OCI-LY1 (cell line): Measurements from ENCODE around the gene RHEB.

Experiments used
- H2AFZ ChIP-seq: fragments of 200-600 bp; sonication (generic), shearing (Covaris generic); 2 replicates; pipeline ENCODE4 v1.6.0; 2014; ENCODE audit warnings: antibody characterized with exemption, mild to moderate bottlenecking, low read length
- H3F3A ChIP-seq: fragments of 200-600 bp; sonication (generic), shearing (Covaris generic); 2 replicates; pipeline ENCODE4 v1.6.0; 2014; ENCODE audit warnings: mild to moderate bottlenecking, antibody characterized with exemption, low read length, moderate library complexity; ENCODE audit not compliant: insufficient read depth
- H3K27ac ChIP-seq: fragments of 200-600 bp; sonication (generic); 2 replicates; pipeline ENCODE4 v1.5.1; 2014; ENCODE audit warnings: low read length, mixed run types, mild to moderate bottlenecking, low read depth; ENCODE audit not compliant: poor library complexity, severe bottlenecking
- H3K27me3 ChIP-seq: fragments of 200-600 bp; sonication (generic); 2 replicates; pipeline ENCODE4 v1.6.0; 2014; ENCODE audit warnings: antibody characterized with exemption, mild to moderate bottlenecking, low read length, moderate library complexity; ENCODE audit not compliant: insufficient read depth
- H3K36me3 ChIP-seq: fragments of 200-600 bp; sonication (generic); 2 replicates; pipeline ENCODE4 v1.6.1; 2014; ENCODE audit warnings: mild to moderate bottlenecking, antibody characterized with exemption, low read length, moderate library complexity, mixed read lengths; ENCODE audit not compliant: insufficient read depth
- H3K4me1 ChIP-seq: fragments of 200-600 bp; sonication (generic); 2 replicates; pipeline ENCODE4 v1.5.1; 2014; ENCODE audit warnings: mild to moderate bottlenecking, low read length, moderate library complexity; ENCODE audit not compliant: insufficient read depth, severe bottlenecking
- H3K4me2 ChIP-seq: fragments of 200-600 bp; sonication (generic), shearing (Covaris generic); 2 replicates; pipeline ENCODE4 v1.6.1; 2014; ENCODE audit warnings: low read length
- H3K4me3 ChIP-seq: fragments of 200-600 bp; sonication (generic); 2 replicates; pipeline ENCODE4 v1.5.1; 2014; ENCODE audit warnings: low read length, low read depth, mild to moderate bottlenecking, mixed read lengths; ENCODE audit not compliant: poor library complexity, severe bottlenecking
- H3K79me2 ChIP-seq: fragments of 200-600 bp; shearing (Covaris generic); 2 replicates; pipeline ENCODE4 v1.6.1; 2016; ENCODE audit warnings: mixed run types, low read length, mixed read lengths; ENCODE audit not compliant: insufficient read depth
- H3K9ac ChIP-seq: fragments of 200-600 bp; sonication (generic), shearing (Covaris generic); 2 replicates; pipeline ENCODE4 v1.6.1; 2014; ENCODE audit warnings: mild to moderate bottlenecking, low read length, mixed read lengths
- H3K9me2 ChIP-seq: fragments of 200-600 bp; sonication (generic), shearing (Covaris generic); 2 replicates; pipeline ENCODE4 v1.6.1; 2014; ENCODE audit warnings: low read depth, mild to moderate bottlenecking, low read length, mixed read lengths
- H3K9me3 ChIP-seq: fragments of 200-600 bp; shearing (Covaris generic); 2 replicates; pipeline ENCODE4 v1.6.1; 2014; ENCODE audit warnings: low read length, mixed read lengths
- H4K20me1 ChIP-seq: fragments of 200-600 bp; sonication (generic), shearing (Covaris generic); 2 replicates; pipeline ENCODE4 v1.6.0; 2016; ENCODE audit warnings: mild to moderate bottlenecking, low read length; ENCODE audit not compliant: insufficient read depth
- CTCF ChIP-seq: fragments of 200-600 bp; sonication (generic), shearing (Covaris generic); IDR thresholded peaks from 2 replicates; pipeline ENCODE4 v1.5.1; 2017; ENCODE audit warnings: mild to moderate bottlenecking, antibody characterized with exemption, low read length, moderate library complexity, mixed read lengths
- EZH2 ChIP-seq: fragments of 200-600 bp; sonication (generic), shearing (Covaris generic); IDR thresholded peaks from 2 replicates; pipeline ENCODE4 v1.8.0; 2017; ENCODE audit warnings: borderline replicate concordance, mixed run types, mild to moderate bottlenecking, antibody characterized with exemption, low read length, moderate library complexity, mixed read lengths

RHEB gene

GRCh38 chr7:151518105-151518946 lies 1.4 kb downstream of the RHEB start:
- Histone ChIP-seq H3K36me3 (peaks cover 43% of the 10 kb centered on the region), H3K27ac (peak overlapping the region; percentile 57), H3K79me2 (peaks cover 56% of the 10 kb centered on the region), H3K4me3 (peak overlapping the region; percentile 90), H3F3A (no peaks in the 10 kb centered on the region), H3K9ac (peak overlapping the region; percentile 95), H4K20me1 (no peaks in the 10 kb centered on the region; the same call in 1 of the 2 replicates), H3K9me2 (no peaks in the 10 kb centered on the region), H2AFZ (no peak overlapping the region), H3K4me2 (peak overlapping the region; percentile 99), H3K4me1 (peaks cover 19% of the 10 kb centered on the region), H3K9me3 (peaks cover 33% of the 10 kb centered on the region), H3K27me3 (no peaks in the 10 kb centered on the region; the same call in 1 of the 2 replicates)
- no peak for TF ChIP-seq EZH2
- no peak for TF ChIP-seq CTCF

GRCh38 chr7:151517601-151518104 lies 2.0 kb downstream of the RHEB start:
- peak overlapping the region; percentile 95 for H3K9ac ChIP-seq
- H3K4me1 ChIP-seq: peaks cover 19% of the 10 kb centered on the region
- H3K27me3 ChIP-seq: no peaks in the 10 kb centered on the region; the same call in 1 of the 2 replicates
- peak overlapping the region; percentile 57 for H3K27ac ChIP-seq
- peak overlapping the region; percentile 99 for H3K4me2 ChIP-seq
- peaks cover 63% of the 10 kb centered on the region for H3K79me2 ChIP-seq
- no peaks in the 10 kb centered on the region for H3K9me2 ChIP-seq
- H3K36me3 ChIP-seq: peaks cover 50% of the 10 kb centered on the region
- peak overlapping the region; percentile 90 for H3K4me3 ChIP-seq
- H3F3A ChIP-seq: no peaks in the 10 kb centered on the region
- H2AFZ ChIP-seq: no peak overlapping the region
- peaks cover 40% of the 10 kb centered on the region for H3K9me3 ChIP-seq
- no peaks in the 10 kb centered on the region; the same call in 1 of the 2 replicates for H4K20me1 ChIP-seq
- TF ChIP-seq CTCF: no peak
- no peak for TF ChIP-seq EZH2

GRCh38 chr7:151515276-151515565 lies 4.5 kb downstream of the RHEB start:
- Histone ChIP-seq H3K27me3 (no peaks in the 10 kb centered on the region), H3F3A (no peaks in the 10 kb centered on the region), H3K9ac (no peak overlapping the region), H3K4me3 (no peak overlapping the region), H3K4me1 (peaks cover 17% of the 10 kb centered on the region), H2AFZ (no peak overlapping the region), H3K9me2 (no peaks in the 10 kb centered on the region), H3K9me3 (peaks cover 45% of the 10 kb centered on the region), H3K4me2 (no peak overlapping the region), H3K36me3 (peaks cover 65% of the 10 kb centered on the region), H4K20me1 (no peaks in the 10 kb centered on the region; the same call in 1 of the 2 replicates), H3K27ac (no peak overlapping the region), H3K79me2 (peaks cover 87% of the 10 kb centered on the region)
- TF ChIP-seq EZH2: no peak
- no peak for TF ChIP-seq CTCF
